Prostate gland (tissue), 2 donors: Measurements from ENCODE around the gene ABCC4.

Experiments
- POLR2A ChIP-seq: fragments of 450-650 bp; IDR thresholded peaks from one replicate; pipeline ENCODE4 v1.6.1; 2016; ENCODE audit warnings: antibody characterized with exemption, mild to moderate bottlenecking
- TF ChIP-seq, protein P1 (sequence below), 4 experiments: fragments of 200-600 bp in 2 of 4; fragments of 450-650 bp in 2 of 4; sonication (generic) in 2 of 4; IDR thresholded peaks; 1 replicate in 3 of 4; 2 replicates in 1 of 4; pipeline ENCODE4 v1.5.1; 2016 to 2019; ENCODE audit warnings: antibody characterized with exemption in 4 of 4, mild to moderate bottlenecking in 2 of 4, moderate library complexity in 2 of 4

GRCh38 chr13:95222733-95223018 is 78.6 kb downstream of the ABCC4 start:
- TF ChIP-seq, protein P1, sequence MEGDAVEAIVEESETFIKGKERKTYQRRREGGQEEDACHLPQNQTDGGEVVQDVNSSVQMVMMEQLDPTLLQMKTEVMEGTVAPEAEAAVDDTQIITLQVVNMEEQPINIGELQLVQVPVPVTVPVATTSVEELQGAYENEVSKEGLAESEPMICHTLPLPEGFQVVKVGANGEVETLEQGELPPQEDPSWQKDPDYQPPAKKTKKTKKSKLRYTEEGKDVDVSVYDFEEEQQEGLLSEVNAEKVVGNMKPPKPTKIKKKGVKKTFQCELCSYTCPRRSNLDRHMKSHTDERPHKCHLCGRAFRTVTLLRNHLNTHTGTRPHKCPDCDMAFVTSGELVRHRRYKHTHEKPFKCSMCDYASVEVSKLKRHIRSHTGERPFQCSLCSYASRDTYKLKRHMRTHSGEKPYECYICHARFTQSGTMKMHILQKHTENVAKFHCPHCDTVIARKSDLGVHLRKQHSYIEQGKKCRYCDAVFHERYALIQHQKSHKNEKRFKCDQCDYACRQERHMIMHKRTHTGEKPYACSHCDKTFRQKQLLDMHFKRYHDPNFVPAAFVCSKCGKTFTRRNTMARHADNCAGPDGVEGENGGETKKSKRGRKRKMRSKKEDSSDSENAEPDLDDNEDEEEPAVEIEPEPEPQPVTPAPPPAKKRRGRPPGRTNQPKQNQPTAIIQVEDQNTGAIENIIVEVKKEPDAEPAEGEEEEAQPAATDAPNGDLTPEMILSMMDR (IDR thresholded peaks at IDR 0.05) = no peak
- TF ChIP-seq POLR2A = no peak
